IPS-NIHi7 (cell line): Measurements from ENCODE around the gene TSPY3.
"Not testable (repeated sequence)": the region's sequence is repeated elsewhere in the genome, so short reads cannot be mapped to it uniquely, and the experiment has no call there.

ENCODE experiments used
- DNase-seq: peaks from one replicate; pipeline ENCODE4 v3.0.0; 2012; ENCODE audit warnings: mixed read lengths; ENCODE audit errors: extremely low spot score

The TSPY3 gene

GRCh38 chrY:9398121-9398520 lies at the start of gene TSPY3:
TSPY3 (plus strand) TSS chrY:9398421; CDS start chrY:9398467, 46 bp downstream.
- DNase-seq, result not testable (repeated sequence)

- DNase-seq, result not testable (repeated sequence)
Measured at GRCh38 chrY:9357497-9357896, 40.7 kb upstream of the TSPY3 start, which contains the start of gene TSPY8. TSPY8 (plus strand) TSS chrY:9357797; CDS start chrY:9357843, 46 bp downstream.

GRCh38 chrY:9396527-9396926 lies 1.7 kb upstream of the TSPY3 start:
- not testable (repeated sequence) for DNase-seq
